ENCODE data around the gene KIF7. TPM values are rescaled to one million over a fixed set of nuclear protein-coding genes. Genes with fewer than 3 reads are reported as not detected.

The KIF7 gene
- polyA plus RNA-seq, 1 donor from 2014 or later: 5.2 TPM

DNA sequence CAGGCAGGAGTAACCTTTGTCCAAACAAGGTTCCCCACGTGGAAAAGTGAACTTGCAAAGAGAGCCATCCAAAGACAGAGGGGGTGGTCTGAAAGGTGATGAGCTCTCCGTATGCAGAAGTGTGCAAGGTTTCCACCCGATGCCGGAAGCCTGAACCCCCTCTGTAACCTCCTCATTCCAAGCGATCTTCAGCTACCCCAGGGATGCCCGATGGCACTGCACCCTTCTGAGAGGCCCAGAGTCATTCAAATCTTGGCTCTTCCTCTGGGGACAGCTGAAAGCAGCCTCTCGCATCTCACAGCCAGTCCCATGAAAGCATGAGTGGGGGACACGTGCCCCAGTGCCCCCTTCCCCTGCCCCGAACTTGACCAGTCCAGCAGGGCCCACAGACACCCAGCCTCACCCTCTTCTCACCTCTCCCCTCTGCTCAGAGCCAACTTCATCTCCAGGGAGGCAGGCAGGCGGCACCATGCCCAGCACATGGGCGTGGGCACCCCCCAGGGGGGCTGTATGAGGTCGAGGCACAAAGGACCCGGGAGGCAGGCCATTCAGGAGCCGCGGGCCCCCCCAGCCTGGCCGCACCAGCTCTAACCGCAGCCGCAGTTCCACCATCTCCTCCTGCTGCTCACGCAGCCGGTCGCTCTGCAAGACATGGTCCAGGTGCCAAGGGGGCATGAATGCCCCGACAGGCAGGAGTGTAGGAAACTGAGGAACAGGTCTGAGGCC is 8.7 kb downstream of the KIF7 start:
- TF ChIP-seq RAD21 (conservative IDR thresholded peaks at IDR 0.05): no peak
- no peak for TF ChIP-seq REST (IDR thresholded peaks at IDR 0.05; ENCODE audit: borderline replicate concordance)
- no peak for TF ChIP-seq POLR2AphosphoS5 (IDR thresholded peaks at IDR 0.05)
- TF ChIP-seq MXI1 (conservative IDR thresholded peaks at IDR 0.05; ENCODE audit: poor library complexity, severe bottlenecking): no peak
- no peak for TF ChIP-seq EP300 (conservative IDR thresholded peaks at IDR 0.05; ENCODE audit: poor library complexity, severe bottlenecking)
- no peak for TF ChIP-seq EZH2 (IDR thresholded peaks at IDR 0.05; ENCODE audit: borderline replicate concordance, insufficient read depth, low read length, poor library complexity, severe bottlenecking)
- TF ChIP-seq SMC3 (conservative IDR thresholded peaks at IDR 0.05; ENCODE audit: poor library complexity): no peak
- no peak for TF ChIP-seq TAF1 (IDR thresholded peaks at IDR 0.05; ENCODE audit: low read depth)
- TF ChIP-seq CTCF (IDR thresholded peaks at IDR 0.05; ENCODE audit: poor library complexity, severe bottlenecking): no peak
- Histone ChIP-seq H3F3A (ENCODE audit: insufficient read depth, low read length, poor library complexity, severe bottlenecking) (no peaks in the 10 kb centered on the region), H3K79me2 (replicated peaks; ENCODE audit: insufficient read depth, low read length) (no peaks in the 10 kb centered on the region), H4K20me1 (ENCODE audit: insufficient read depth) (no peaks in the 10 kb centered on the region), H3K9me2 (ENCODE audit: insufficient read depth, low read length) (no peaks in the 10 kb centered on the region), H3K27me3 (ENCODE audit: insufficient read depth, low read depth, low read length) (no peaks in the 10 kb centered on the region), H3K36me3 (ENCODE audit: insufficient read depth, low read length) (no peaks in the 10 kb centered on the region), H3K27ac (ENCODE audit: low read length) (no peak overlapping the region), H3K9ac (ENCODE audit: low read length) (no peak overlapping the region), H2AFZ (ENCODE audit: low read depth, low read length) (no peak overlapping the region), H3K4me2 (ENCODE audit: low read length) (no peak overlapping the region), H3K4me3 (ENCODE audit: low read length) (no peak overlapping the region), H3K9me3 (ENCODE audit: low read length) (no peaks in the 10 kb centered on the region)

DNA sequence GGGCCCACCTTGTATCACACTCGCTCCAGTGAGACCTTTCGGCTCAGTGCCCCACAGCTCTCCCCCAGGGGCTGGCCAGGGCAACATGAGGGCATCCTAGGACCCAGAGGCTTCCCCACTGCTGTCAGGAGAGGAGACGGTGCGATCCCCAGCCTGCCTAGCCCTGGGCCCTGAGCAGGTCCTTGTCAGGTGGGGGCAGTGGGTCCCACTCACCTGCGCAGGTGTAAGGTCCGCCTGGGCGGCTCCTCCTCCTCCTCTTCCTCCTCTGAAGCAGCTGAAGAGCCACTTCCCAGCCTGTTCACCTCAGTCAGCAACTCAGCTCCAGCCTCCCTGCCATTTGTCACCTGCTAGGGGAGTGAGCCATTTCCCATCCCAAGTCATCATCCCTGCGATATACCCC is 9.6 kb downstream of the KIF7 start:
- H2AFZ ChIP-seq (ENCODE audit: low read depth, low read length): no peak overlapping the region
- H3K9me3 ChIP-seq (ENCODE audit: low read length): no peaks in the 10 kb centered on the region
- no peaks in the 10 kb centered on the region for H3K79me2 ChIP-seq (replicated peaks; ENCODE audit: insufficient read depth, low read length)
- H3K9ac ChIP-seq (ENCODE audit: low read length): no peak overlapping the region
- no peak overlapping the region for H3K4me2 ChIP-seq (ENCODE audit: low read length)
- H3K4me3 ChIP-seq (ENCODE audit: low read length): no peak overlapping the region
- no peak overlapping the region for H3K27ac ChIP-seq (ENCODE audit: low read length)
- no peaks in the 10 kb centered on the region for H4K20me1 ChIP-seq (ENCODE audit: insufficient read depth)
- H3K27me3 ChIP-seq (ENCODE audit: insufficient read depth, low read depth, low read length): no peaks in the 10 kb centered on the region
- no peaks in the 10 kb centered on the region for H3F3A ChIP-seq (ENCODE audit: insufficient read depth, low read length, poor library complexity, severe bottlenecking)
- no peaks in the 10 kb centered on the region for H3K36me3 ChIP-seq (ENCODE audit: insufficient read depth, low read length)
- no peaks in the 10 kb centered on the region for H3K9me2 ChIP-seq (ENCODE audit: insufficient read depth, low read length)
- TF ChIP-seq RAD21 (conservative IDR thresholded peaks at IDR 0.05): no peak
- no peak for TF ChIP-seq TAF1 (IDR thresholded peaks at IDR 0.05; ENCODE audit: low read depth)
- no peak for TF ChIP-seq EZH2 (IDR thresholded peaks at IDR 0.05; ENCODE audit: borderline replicate concordance, insufficient read depth, low read length, poor library complexity, severe bottlenecking)
- TF ChIP-seq POLR2AphosphoS5 (IDR thresholded peaks at IDR 0.05): no peak
- no peak for TF ChIP-seq REST (IDR thresholded peaks at IDR 0.05; ENCODE audit: borderline replicate concordance)
- no peak for TF ChIP-seq CTCF (IDR thresholded peaks at IDR 0.05; ENCODE audit: poor library complexity, severe bottlenecking)
- TF ChIP-seq MXI1 (conservative IDR thresholded peaks at IDR 0.05; ENCODE audit: poor library complexity, severe bottlenecking): no peak
- no peak for TF ChIP-seq EP300 (conservative IDR thresholded peaks at IDR 0.05; ENCODE audit: poor library complexity, severe bottlenecking)
- no peak for TF ChIP-seq SMC3 (conservative IDR thresholded peaks at IDR 0.05; ENCODE audit: poor library complexity)
